ENCODE results near the gene DYNC1I1.
A peak's percentile ranks its signal among the peaks of the same experiment; 100 is the strongest.

The DYNC1I1 gene

DNA sequence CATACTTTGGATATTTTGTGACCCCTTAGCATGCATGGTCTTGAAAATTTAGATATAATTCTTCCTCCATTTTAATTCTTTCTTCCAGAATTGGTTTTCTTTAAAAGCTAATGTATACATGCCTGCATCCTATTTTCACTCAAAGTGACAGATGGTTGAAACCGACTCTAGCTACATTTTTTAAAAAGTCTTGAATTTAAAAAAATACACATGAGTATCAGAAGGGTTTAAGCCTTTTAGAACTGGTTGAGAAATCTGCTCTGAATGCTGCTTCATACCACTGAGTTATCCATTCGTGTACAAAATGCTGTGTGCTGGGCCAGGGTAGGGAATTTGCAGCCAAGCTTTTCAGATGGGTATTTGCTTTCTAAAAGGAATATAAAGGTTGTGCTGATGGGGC is 16.5 kb downstream of the DYNC1I1 start:
- Histone ChIP-seq H2BK12ac (ENCODE audit: low read length) (no peak overlapping the region), H3K9ac (ENCODE audit: low read length) (no peak overlapping the region), H3K4ac (ENCODE audit: low read depth, low read length) (no peak overlapping the region), H2BK120ac (ENCODE audit: insufficient read depth, low read length, poor library complexity) (no peak overlapping the region), H3K9me3 (ENCODE audit: insufficient read depth, low read depth, low read length) (peaks cover 2% of the 10 kb centered on the region), H4K8ac (ENCODE audit: low read depth, low read length) (no peak overlapping the region), H3K4me1 (ENCODE audit: control insufficient read depth in 1 of 2, insufficient read depth in 2 of 2, low read length in 2 of 2) (no peaks in the 10 kb centered on the region), H4K12ac (ENCODE audit: low read depth, low read length) (no peak overlapping the region), H3K14ac (ENCODE audit: low read length) (no peak overlapping the region), H3K23ac (ENCODE audit: low read length) (no peak overlapping the region), H3K79me2 (ENCODE audit: control insufficient read depth, insufficient read depth, low read length, poor library complexity) (no peaks in the 10 kb centered on the region), H3K4me2 (ENCODE audit: low read length) (no peak overlapping the region), H3K79me1 (ENCODE audit: low read length) (no peaks in the 10 kb centered on the region), H2AFZ (ENCODE audit: insufficient read depth, low read length, poor library complexity) (no peak overlapping the region), H3K27me3 (ENCODE audit: insufficient read depth, low read length) (no peaks in the 10 kb centered on the region), H3K18ac (ENCODE audit: low read length) (no peak overlapping the region), H3K36me3 (ENCODE audit: control insufficient read depth in 1 of 2, insufficient read depth in 2 of 2, low read length in 2 of 2) (no peaks in the 10 kb centered on the region), H4K91ac (ENCODE audit: low read depth, low read length) (no peak overlapping the region), H3K27ac (ENCODE audit: low read depth, low read length) (no peak overlapping the region), H2BK5ac (ENCODE audit: low read depth, low read length, poor library complexity) (no peak overlapping the region), H3K4me3 (ENCODE audit: low read depth, low read length) (no peak overlapping the region), H2AK5ac (ENCODE audit: low read length) (no peak overlapping the region)
- DNase-seq = no peak
- WGBS (ENCODE audit: extremely low coverage, insufficient coverage, insufficient read length) = no CpG with 5 or more reads among the region's 2 CpGs

DNA sequence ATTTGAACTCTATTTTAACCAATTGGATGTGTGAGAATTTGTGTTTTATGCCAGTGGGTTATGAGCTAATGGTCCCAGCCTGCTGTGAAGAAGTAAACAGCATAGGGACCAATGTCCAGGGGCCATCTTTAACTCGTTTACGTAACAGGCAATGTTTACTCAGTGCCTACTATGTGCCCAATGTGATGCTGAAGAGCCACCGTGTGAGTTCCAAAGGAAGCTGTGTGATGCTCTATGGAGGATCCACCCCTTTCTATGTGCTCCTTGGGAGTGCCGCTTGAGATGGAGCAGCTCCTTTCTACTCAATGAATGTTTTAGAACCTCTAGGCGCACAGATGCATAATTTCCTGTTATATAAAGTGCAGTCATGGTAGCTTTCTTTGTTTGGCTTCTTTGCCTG is 21.3 kb downstream of the DYNC1I1 start:
- DNase-seq = no peak
- Histone ChIP-seq H3K4ac (ENCODE audit: low read depth, low read length) (no peak overlapping the region), H3K4me2 (ENCODE audit: low read length) (no peak overlapping the region), H3K36me3 (ENCODE audit: control insufficient read depth in 1 of 2, insufficient read depth in 2 of 2, low read length in 2 of 2) (no peaks in the 10 kb centered on the region), H3K4me1 (ENCODE audit: control insufficient read depth in 1 of 2, insufficient read depth in 2 of 2, low read length in 2 of 2) (no peaks in the 10 kb centered on the region), H3K23ac (ENCODE audit: low read length) (no peak overlapping the region), H4K12ac (ENCODE audit: low read depth, low read length) (no peak overlapping the region), H3K4me3 (ENCODE audit: low read depth, low read length) (no peak overlapping the region), H3K79me1 (ENCODE audit: low read length) (no peaks in the 10 kb centered on the region), H4K8ac (ENCODE audit: low read depth, low read length) (no peak overlapping the region), H2AFZ (ENCODE audit: insufficient read depth, low read length, poor library complexity) (no peak overlapping the region), H3K79me2 (ENCODE audit: control insufficient read depth, insufficient read depth, low read length, poor library complexity) (no peaks in the 10 kb centered on the region), H3K14ac (ENCODE audit: low read length) (no peak overlapping the region), H3K18ac (ENCODE audit: low read length) (no peak overlapping the region), H3K27ac (ENCODE audit: low read depth, low read length) (no peak overlapping the region), H2BK120ac (ENCODE audit: insufficient read depth, low read length, poor library complexity) (no peak overlapping the region), H4K91ac (ENCODE audit: low read depth, low read length) (no peak overlapping the region), H3K9ac (ENCODE audit: low read length) (no peak overlapping the region), H2BK12ac (ENCODE audit: low read length) (no peak overlapping the region), H2AK5ac (ENCODE audit: low read length) (no peak overlapping the region), H3K9me3 (ENCODE audit: insufficient read depth, low read depth, low read length) (no peaks in the 10 kb centered on the region), H2BK5ac (ENCODE audit: low read depth, low read length, poor library complexity) (no peak overlapping the region), H3K27me3 (ENCODE audit: insufficient read depth, low read length) (no peaks in the 10 kb centered on the region)
- WGBS (ENCODE audit: extremely low coverage, insufficient coverage, insufficient read length) = no CpG with 5 or more reads among the region's 5 CpGs

DNA sequence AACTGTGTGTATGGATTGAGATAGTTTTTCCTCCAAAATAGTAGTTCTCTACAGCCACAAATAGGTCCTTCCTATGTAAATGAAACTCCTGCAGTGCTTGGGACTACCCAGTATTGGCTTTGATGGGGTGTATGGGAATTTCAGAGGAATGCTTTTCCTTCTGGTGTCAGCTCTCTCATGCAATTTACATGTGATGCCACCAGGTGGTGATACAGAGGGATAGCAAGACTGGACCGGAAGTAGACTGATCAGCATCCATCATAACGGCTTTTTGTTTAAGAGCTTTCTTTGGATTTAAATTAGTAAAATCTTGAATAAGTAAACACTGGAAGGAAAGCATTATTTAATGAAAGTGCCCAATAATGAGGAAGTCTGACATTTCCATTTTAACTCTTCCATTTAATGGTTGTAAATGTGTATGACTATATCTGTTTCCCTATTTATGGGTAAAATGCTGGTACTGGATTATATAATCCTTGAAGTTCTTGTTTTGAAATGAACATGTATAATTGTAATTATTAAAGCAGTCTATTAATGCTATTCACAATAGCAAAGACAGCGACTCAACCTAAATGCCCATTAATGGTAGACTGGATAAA is 22.7 kb downstream of the DYNC1I1 start:
- no peak overlapping the region for H4K91ac ChIP-seq (ENCODE audit: low read depth, low read length)
- no peak overlapping the region for H2BK5ac ChIP-seq (ENCODE audit: low read depth, low read length, poor library complexity)
- H2AK5ac ChIP-seq (ENCODE audit: low read length) = no peak overlapping the region
- H3K27me3 ChIP-seq (ENCODE audit: insufficient read depth, low read length) = no peaks in the 10 kb centered on the region
- no peak overlapping the region for H3K4ac ChIP-seq (ENCODE audit: low read depth, low read length)
- H3K4me1 ChIP-seq (ENCODE audit: control insufficient read depth in 1 of 2, insufficient read depth in 2 of 2, low read length in 2 of 2) = no peaks in the 10 kb centered on the region
- H2BK120ac ChIP-seq (ENCODE audit: insufficient read depth, low read length, poor library complexity) = no peak overlapping the region
- no peak overlapping the region for H4K8ac ChIP-seq (ENCODE audit: low read depth, low read length)
- WGBS (ENCODE audit: extremely low coverage, insufficient coverage, insufficient read length) = no CpG with 5 or more reads among the region's 3 CpGs
- no peak overlapping the region for H3K18ac ChIP-seq (ENCODE audit: low read length)
- no peak overlapping the region for H2BK12ac ChIP-seq (ENCODE audit: low read length)
- no peaks in the 10 kb centered on the region for H3K79me2 ChIP-seq (ENCODE audit: control insufficient read depth, insufficient read depth, low read length, poor library complexity)
- H2AFZ ChIP-seq (ENCODE audit: insufficient read depth, low read length, poor library complexity) = no peak overlapping the region
- peak; percentile 8 to 64 for DNase-seq
- no peaks in the 10 kb centered on the region for H3K36me3 ChIP-seq (ENCODE audit: control insufficient read depth in 1 of 2, insufficient read depth in 2 of 2, low read length in 2 of 2)
- H3K23ac ChIP-seq (ENCODE audit: low read length) = no peak overlapping the region
- no peaks in the 10 kb centered on the region for H3K9me3 ChIP-seq (ENCODE audit: insufficient read depth, low read depth, low read length)
- H3K4me2 ChIP-seq (ENCODE audit: low read length) = no peak overlapping the region
- H3K27ac ChIP-seq (ENCODE audit: low read depth, low read length) = no peak overlapping the region
- no peak overlapping the region for H3K9ac ChIP-seq (ENCODE audit: low read length)
- H4K12ac ChIP-seq (ENCODE audit: low read depth, low read length) = no peak overlapping the region
- no peaks in the 10 kb centered on the region for H3K79me1 ChIP-seq (ENCODE audit: low read length)
- no peak overlapping the region for H3K14ac ChIP-seq (ENCODE audit: low read length)
- H3K4me3 ChIP-seq (ENCODE audit: low read depth, low read length) = no peak overlapping the region

DNA sequence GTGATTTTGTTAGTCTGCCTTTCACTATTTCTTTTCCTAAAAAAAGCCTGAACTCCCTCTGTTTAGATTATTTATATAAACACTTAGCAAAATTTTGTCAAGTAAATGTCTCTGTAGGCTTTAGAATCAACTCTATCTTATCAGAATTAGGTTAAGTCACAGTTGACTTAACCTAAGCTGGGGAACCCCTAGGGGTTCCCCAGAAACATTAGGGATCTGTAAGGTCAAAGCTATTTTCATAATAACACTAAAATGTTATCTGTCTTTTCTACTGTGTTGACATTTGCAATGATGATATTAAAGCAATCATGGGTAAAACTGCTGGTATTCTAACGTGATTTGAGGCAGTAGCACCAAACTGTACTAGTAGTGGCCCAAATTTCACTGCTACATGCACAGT is 24.3 kb downstream of the DYNC1I1 start:
- no peaks in the 10 kb centered on the region for H3K36me3 ChIP-seq (ENCODE audit: control insufficient read depth in 1 of 2, insufficient read depth in 2 of 2, low read length in 2 of 2)
- no peak overlapping the region for H4K12ac ChIP-seq (ENCODE audit: low read depth, low read length)
- H3K79me1 ChIP-seq (ENCODE audit: low read length) = no peaks in the 10 kb centered on the region
- no peak overlapping the region for H2BK5ac ChIP-seq (ENCODE audit: low read depth, low read length, poor library complexity)
- H4K8ac ChIP-seq (ENCODE audit: low read depth, low read length) = no peak overlapping the region
- no peak overlapping the region for H2BK12ac ChIP-seq (ENCODE audit: low read length)
- H4K91ac ChIP-seq (ENCODE audit: low read depth, low read length) = no peak overlapping the region
- H3K27me3 ChIP-seq (ENCODE audit: insufficient read depth, low read length) = no peaks in the 10 kb centered on the region
- DNase-seq = no peak
- H2AK5ac ChIP-seq (ENCODE audit: low read length) = no peak overlapping the region
- no peak overlapping the region for H2AFZ ChIP-seq (ENCODE audit: insufficient read depth, low read length, poor library complexity)
- H3K79me2 ChIP-seq (ENCODE audit: control insufficient read depth, insufficient read depth, low read length, poor library complexity) = no peaks in the 10 kb centered on the region
- H3K18ac ChIP-seq (ENCODE audit: low read length) = no peak overlapping the region
- H3K14ac ChIP-seq (ENCODE audit: low read length) = no peak overlapping the region
- H2BK120ac ChIP-seq (ENCODE audit: insufficient read depth, low read length, poor library complexity) = no peak overlapping the region
- no CpG with 5 or more reads among the region's 1 CpG for WGBS (ENCODE audit: extremely low coverage, insufficient coverage, insufficient read length)
- no peak overlapping the region for H3K4me3 ChIP-seq (ENCODE audit: low read depth, low read length)
- no peak overlapping the region for H3K27ac ChIP-seq (ENCODE audit: low read depth, low read length)
- H3K9me3 ChIP-seq (ENCODE audit: insufficient read depth, low read depth, low read length) = no peaks in the 10 kb centered on the region
- H3K4me1 ChIP-seq (ENCODE audit: control insufficient read depth in 1 of 2, insufficient read depth in 2 of 2, low read length in 2 of 2) = no peaks in the 10 kb centered on the region
- no peak overlapping the region for H3K4me2 ChIP-seq (ENCODE audit: low read length)
- no peak overlapping the region for H3K9ac ChIP-seq (ENCODE audit: low read length)
- no peak overlapping the region for H3K4ac ChIP-seq (ENCODE audit: low read depth, low read length)
- H3K23ac ChIP-seq (ENCODE audit: low read length) = no peak overlapping the region

All from trophoblast cell (in vitro differentiated cells and primary cell).